Activated T-helper 17 cell treated with anti-CD3 and anti-CD28 coated beads, Interleukin-2, amount 50 U/mL, for 72 hours (primary cell): ENCODE results near the gene LRP1. TPM values are rescaled to one million over a fixed set of nuclear protein-coding genes. Genes with fewer than 3 reads are reported as not detected.

Experiments
- ATAC-seq: fragments of 150-1000 bp; cut with Tn5 transposase; replicated peaks from 2 replicates; pipeline ENCODE4 v1.10.0; 2021; ENCODE audit warnings: mild to moderate bottlenecking, moderate library complexity
- H3K27ac Mint-ChIP-seq: one replicate; pipeline ENCODE4 v1.8.0; 2022; ENCODE audit warnings: mixed read lengths
- H3K27me3 Mint-ChIP-seq: one replicate; pipeline ENCODE4 v1.8.0; 2022; ENCODE audit warnings: mixed read lengths
- H3K36me3 Mint-ChIP-seq: one replicate; pipeline ENCODE4 v1.8.0; 2022; ENCODE audit warnings: low read depth, mild to moderate bottlenecking, mixed read lengths
- H3K4me1 Mint-ChIP-seq: one replicate; pipeline ENCODE4 v1.8.0; 2022; ENCODE audit warnings: mixed read lengths
- H3K4me3 Mint-ChIP-seq: one replicate; pipeline ENCODE4 v1.8.0; 2022; ENCODE audit warnings: mild to moderate bottlenecking, mixed read lengths
- H3K9me3 Mint-ChIP-seq: one replicate; pipeline ENCODE4 v1.8.0; 2022; ENCODE audit warnings: mixed read lengths
- total RNA-seq, 2 donors: library from RNA; stranded (reverse); gene quantifications; one replicate each; pipeline ENCODE4 v1.2.3, GENCODE V29; 2022

The LRP1 gene
- total RNA-seq, 2 donors from 2014 or later: 2.4 to 20.2 TPM

DNA sequence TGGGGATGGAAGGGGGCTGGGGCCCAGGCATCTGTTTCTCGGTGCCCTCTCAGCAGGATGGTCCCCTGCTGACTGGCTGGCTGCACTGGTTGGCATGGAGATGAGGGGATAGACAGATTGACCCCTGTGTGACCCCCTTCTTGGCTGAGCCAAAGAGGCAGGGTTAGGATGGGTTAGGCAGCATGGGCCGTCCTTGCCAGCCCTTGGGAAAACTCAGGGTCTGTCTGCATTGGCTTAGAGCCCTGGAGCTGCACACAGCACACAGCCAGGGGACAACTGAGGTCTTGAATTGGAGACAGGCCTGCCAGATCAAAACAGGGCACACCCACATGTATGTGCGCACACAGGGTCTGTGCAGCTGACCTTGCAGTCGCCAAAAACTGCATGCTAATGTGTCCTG, 30.4 kb downstream of the LRP1 start:
- H3K9me3 Mint-ChIP-seq: no peaks in the 10 kb centered on the region
- no peaks in the 10 kb centered on the region for H3K27me3 Mint-ChIP-seq
- H3K4me1 Mint-ChIP-seq: no peaks in the 10 kb centered on the region
- ATAC-seq: no peak
- H3K27ac Mint-ChIP-seq: no peak overlapping the region
- H3K4me3 Mint-ChIP-seq: no peak overlapping the region
- no peaks in the 10 kb centered on the region for H3K36me3 Mint-ChIP-seq

DNA sequence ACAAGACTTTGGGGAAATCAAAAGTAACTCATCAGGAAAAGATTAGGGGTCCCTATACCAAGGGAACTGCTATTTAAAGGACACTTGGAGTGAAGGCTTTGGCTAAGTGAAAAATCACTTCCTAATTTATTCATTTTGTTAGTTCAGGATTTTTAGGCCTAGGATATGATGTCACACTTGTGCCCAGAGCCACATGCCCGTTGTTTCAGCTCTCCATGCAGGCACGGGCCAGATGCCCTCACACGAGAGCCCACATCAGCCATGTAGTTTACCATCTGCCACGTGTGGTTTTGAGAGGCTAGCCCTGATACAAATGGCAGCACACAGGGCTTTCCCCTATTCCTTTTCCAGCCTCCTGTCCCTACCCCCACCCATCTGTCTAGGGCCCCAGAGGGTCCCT, 31.0 kb downstream of the LRP1 start:
- Mint-ChIP-seq H3K27ac (no peak overlapping the region), H3K4me1 (no peaks in the 10 kb centered on the region), H3K9me3 (no peaks in the 10 kb centered on the region), H3K27me3 (no peaks in the 10 kb centered on the region), H3K36me3 (no peaks in the 10 kb centered on the region), H3K4me3 (no peak overlapping the region)
- ATAC-seq: no peak

DNA sequence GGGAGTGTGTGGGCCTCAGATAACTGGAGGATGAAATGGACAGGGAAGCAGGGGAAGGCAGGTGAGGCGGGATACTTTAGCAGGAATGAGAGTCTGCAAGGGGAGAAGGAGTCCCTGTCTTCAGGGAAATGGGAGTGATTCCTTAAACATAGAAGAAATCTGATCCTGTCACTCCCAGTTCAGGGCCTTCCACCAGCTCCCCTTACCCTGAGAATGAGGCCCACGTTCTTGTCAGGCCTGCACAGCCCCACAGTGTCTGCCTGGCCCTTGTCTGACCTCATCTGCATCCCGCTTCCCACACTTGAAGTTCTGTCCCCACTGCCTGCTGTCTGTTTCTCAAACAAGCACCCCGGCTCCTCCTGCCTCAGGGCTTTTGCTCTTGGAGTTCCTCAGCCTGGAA, 31.8 kb downstream of the LRP1 start:
- H3K9me3 Mint-ChIP-seq: no peaks in the 10 kb centered on the region
- no peaks in the 10 kb centered on the region for H3K4me1 Mint-ChIP-seq
- no peaks in the 10 kb centered on the region for H3K27me3 Mint-ChIP-seq
- no peak overlapping the region for H3K27ac Mint-ChIP-seq
- no peak overlapping the region for H3K4me3 Mint-ChIP-seq
- no peak for ATAC-seq
- H3K36me3 Mint-ChIP-seq: no peaks in the 10 kb centered on the region

DNA sequence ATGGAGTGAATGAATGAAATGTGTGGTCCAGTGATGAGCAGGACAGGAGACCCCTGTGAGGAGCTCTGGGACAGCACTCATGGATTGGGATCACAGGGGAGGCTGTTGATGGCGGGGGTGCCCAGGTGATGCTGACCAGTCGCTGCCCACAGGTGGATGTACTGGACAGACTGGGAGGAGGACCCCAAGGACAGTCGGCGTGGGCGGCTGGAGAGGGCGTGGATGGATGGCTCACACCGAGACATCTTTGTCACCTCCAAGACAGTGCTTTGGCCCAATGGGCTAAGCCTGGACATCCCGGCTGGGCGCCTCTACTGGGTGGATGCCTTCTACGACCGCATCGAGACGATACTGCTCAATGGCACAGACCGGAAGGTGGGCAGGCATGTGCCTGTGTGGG, 32.5 kb downstream of the LRP1 start:
- no peaks in the 10 kb centered on the region for H3K4me1 Mint-ChIP-seq
- no peak overlapping the region for H3K27ac Mint-ChIP-seq
- no peaks in the 10 kb centered on the region for H3K9me3 Mint-ChIP-seq
- H3K4me3 Mint-ChIP-seq: no peak overlapping the region
- ATAC-seq: no peak
- no peaks in the 10 kb centered on the region for H3K27me3 Mint-ChIP-seq
- no peaks in the 10 kb centered on the region for H3K36me3 Mint-ChIP-seq

DNA sequence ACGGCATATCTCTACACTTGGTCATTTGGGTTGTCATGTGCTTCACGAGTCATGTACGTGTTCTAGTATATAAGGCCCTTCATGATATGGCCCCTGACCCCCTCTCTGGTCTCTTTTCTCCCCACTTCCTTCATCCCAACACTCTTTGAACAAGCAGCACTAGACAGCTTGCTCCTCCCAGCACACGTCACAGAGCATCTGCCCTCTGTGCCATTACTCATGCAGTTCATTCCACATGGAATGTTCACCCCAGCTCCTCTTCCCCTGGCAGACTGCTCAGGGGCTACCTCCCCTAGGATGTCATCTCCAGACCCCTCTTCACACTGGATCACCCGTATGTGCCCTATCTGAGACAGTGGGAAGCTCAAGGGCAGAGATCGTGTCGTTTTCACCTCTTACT, 33.2 kb downstream of the LRP1 start:
- Mint-ChIP-seq H3K9me3 (no peaks in the 10 kb centered on the region), H3K4me1 (peaks cover 2% of the 10 kb centered on the region)

DNA sequence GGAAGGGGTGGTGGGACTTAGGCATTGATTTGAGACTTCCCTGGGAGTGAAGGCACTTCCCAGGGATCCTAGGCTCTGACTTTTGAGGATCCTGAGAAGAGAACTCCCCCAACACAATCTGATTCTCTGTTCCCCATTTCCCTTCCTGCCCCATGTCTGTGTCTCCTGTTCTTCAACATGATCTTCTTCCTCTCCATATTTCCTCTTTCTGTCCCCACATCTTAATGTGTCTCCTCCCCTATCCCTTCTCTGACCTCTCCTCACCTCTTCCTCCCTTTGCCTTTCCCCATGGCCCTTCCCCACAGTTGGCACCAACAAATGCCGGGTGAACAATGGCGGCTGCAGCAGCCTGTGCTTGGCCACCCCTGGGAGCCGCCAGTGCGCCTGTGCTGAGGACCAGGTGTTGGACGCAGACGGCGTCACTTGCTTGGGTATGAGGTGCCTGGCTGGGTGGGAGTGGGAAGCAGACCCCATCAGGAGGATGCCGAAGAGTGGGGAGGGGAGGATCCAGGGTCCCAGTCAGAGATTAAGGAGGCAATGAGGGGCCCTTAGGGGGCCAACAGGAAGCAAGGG, 34.4 kb downstream of the LRP1 start:
- Mint-ChIP-seq H3K9me3 (no peaks in the 10 kb centered on the region), H3K27me3 (no peaks in the 10 kb centered on the region), H3K4me3 (no peak overlapping the region), H3K4me1 (peaks cover 8% of the 10 kb centered on the region), H3K36me3 (no peaks in the 10 kb centered on the region), H3K27ac (no peak overlapping the region)
- no peak for ATAC-seq

More for the DNA sequence above, 33.2 kb downstream of the LRP1 start:
- H3K36me3 Mint-ChIP-seq: no peaks in the 10 kb centered on the region
- H3K27me3 Mint-ChIP-seq: no peaks in the 10 kb centered on the region
- no peak overlapping the region for H3K27ac Mint-ChIP-seq
- H3K4me3 Mint-ChIP-seq: no peak overlapping the region
- no peak for ATAC-seq

DNA sequence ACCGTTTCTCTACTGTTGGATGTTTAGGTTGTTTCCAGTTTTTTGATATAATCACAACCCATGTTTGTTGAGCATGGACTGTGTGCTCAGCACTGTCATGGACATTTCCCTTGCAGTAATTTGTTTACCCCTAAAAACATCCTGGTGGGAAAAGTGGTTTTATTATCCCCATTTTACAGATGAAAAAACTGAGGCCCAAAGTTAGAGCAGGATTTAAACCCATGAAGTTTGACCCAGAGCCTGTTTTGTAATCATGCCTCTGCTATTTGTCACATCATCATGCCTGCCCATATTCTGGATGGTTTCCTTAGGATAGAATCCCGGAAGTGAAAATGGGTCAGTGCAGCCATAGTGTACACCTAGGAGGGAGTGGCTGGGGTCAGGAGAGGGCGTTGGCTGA, 36.2 kb downstream of the LRP1 start:
- no peak for ATAC-seq
- Mint-ChIP-seq H3K27ac (peak overlapping the region; percentile 63), H3K4me3 (no peak overlapping the region), H3K36me3 (no peaks in the 10 kb centered on the region), H3K4me1 (peaks cover 8% of the 10 kb centered on the region), H3K9me3 (no peaks in the 10 kb centered on the region), H3K27me3 (no peaks in the 10 kb centered on the region)

DNA sequence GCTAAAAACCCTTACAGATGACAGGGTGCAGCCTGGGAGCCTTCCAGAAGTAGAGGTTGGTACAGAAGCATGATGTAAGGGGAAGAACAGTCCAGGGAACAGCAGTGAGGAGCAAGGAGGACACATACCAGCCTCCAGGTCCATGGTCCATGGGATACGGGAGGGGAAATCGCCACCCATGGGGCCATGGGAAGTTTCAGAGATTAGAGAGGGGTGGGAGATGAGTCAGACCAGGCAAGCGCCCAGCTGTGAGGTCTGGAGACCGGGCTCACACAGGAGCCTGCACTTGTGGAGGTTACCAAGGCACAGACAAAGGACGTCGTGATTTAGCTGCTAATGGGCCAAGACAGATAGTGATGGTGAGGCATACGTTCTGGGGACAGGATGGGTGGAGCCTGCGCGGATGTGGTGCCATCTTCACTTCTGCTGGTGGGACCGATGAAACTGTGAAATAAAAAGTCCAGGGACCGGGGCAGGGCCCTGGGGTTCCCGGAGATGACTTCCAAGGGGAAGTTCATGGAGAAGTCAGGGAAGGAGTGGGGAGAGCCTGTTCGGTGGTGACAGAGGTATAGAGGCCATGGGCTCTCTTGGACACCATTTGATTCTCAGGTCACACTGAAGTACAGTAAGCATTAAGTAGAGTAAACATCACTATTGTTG, 36.8 kb downstream of the LRP1 start:
- H3K27me3 Mint-ChIP-seq: no peaks in the 10 kb centered on the region
- no peaks in the 10 kb centered on the region for H3K9me3 Mint-ChIP-seq
- H3K36me3 Mint-ChIP-seq: no peaks in the 10 kb centered on the region
- no peak overlapping the region for H3K4me3 Mint-ChIP-seq
- H3K27ac Mint-ChIP-seq: peak overlapping the region; percentile 63
- H3K4me1 Mint-ChIP-seq: peaks cover 8% of the 10 kb centered on the region
- no peak for ATAC-seq

DNA sequence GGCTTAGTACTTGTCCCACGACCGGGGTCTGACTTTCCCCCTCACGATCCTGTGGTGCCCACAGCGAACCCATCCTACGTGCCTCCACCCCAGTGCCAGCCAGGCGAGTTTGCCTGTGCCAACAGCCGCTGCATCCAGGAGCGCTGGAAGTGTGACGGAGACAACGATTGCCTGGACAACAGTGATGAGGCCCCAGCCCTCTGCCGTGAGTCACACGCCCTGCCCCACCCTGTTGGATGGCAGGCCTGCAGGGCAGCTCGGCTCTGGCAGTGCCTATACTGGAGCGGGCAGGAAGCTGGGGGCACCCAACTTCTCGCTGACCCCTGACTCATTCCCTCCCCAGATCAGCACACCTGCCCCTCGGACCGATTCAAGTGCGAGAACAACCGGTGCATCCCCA, 37.5 kb downstream of the LRP1 start:
- no peak for ATAC-seq
- Mint-ChIP-seq H3K4me3 (no peak overlapping the region), H3K4me1 (peaks cover 8% of the 10 kb centered on the region), H3K9me3 (no peaks in the 10 kb centered on the region), H3K36me3 (no peaks in the 10 kb centered on the region), H3K27ac (no peak overlapping the region), H3K27me3 (no peaks in the 10 kb centered on the region)

DNA sequence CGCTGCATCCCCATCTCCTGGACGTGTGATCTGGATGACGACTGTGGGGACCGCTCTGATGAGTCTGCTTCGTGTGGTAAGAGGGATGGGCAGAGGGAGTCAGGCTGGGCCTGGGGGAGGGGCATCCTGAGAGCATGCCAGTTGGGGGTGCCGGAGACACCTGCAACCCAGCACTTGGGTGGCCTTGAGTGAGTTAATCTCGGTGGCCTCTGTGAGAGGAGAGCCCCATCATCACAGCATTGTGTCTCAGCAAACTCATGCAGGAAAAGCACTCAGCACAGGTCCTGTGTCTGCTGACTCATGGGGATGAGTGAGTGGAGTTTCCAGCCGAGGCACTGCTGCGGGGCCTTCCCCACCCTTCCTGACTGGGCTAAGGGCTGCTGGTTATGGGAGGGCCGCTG, 38.7 kb downstream of the LRP1 start:
- H3K27ac Mint-ChIP-seq: peak overlapping the region; percentile 61
- H3K9me3 Mint-ChIP-seq: no peaks in the 10 kb centered on the region
- peak; percentile 98 for ATAC-seq
- peak overlapping the region; percentile 27 for H3K4me3 Mint-ChIP-seq
- H3K36me3 Mint-ChIP-seq: no peaks in the 10 kb centered on the region
- no peaks in the 10 kb centered on the region for H3K27me3 Mint-ChIP-seq
- H3K4me1 Mint-ChIP-seq: peaks cover 8% of the 10 kb centered on the region

DNA sequence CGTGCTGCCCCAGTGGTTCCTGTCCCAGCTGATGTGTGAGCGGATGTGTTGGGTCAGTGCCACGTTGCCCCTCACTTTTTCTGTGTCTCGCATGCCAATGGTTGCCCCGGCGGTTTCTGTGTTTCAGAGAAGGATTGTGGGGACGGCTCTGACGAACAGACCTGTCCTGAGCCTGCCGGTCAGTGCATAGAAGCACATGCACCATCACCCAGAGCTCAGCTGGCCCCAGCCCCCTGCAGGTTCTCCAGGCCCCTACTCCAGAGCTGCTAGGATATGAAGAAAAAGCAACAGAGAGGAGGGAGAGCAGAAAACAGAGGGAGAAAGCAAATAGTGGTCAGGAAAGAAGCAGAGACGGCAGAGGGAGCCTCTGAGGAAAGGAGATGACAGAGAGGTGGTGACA, 39.8 kb downstream of the LRP1 start:
- Mint-ChIP-seq H3K9me3 (no peaks in the 10 kb centered on the region), H3K27ac (no peak overlapping the region), H3K4me3 (no peak overlapping the region), H3K27me3 (no peaks in the 10 kb centered on the region), H3K36me3 (no peaks in the 10 kb centered on the region), H3K4me1 (peaks cover 10% of the 10 kb centered on the region)
- ATAC-seq: no peak

DNA sequence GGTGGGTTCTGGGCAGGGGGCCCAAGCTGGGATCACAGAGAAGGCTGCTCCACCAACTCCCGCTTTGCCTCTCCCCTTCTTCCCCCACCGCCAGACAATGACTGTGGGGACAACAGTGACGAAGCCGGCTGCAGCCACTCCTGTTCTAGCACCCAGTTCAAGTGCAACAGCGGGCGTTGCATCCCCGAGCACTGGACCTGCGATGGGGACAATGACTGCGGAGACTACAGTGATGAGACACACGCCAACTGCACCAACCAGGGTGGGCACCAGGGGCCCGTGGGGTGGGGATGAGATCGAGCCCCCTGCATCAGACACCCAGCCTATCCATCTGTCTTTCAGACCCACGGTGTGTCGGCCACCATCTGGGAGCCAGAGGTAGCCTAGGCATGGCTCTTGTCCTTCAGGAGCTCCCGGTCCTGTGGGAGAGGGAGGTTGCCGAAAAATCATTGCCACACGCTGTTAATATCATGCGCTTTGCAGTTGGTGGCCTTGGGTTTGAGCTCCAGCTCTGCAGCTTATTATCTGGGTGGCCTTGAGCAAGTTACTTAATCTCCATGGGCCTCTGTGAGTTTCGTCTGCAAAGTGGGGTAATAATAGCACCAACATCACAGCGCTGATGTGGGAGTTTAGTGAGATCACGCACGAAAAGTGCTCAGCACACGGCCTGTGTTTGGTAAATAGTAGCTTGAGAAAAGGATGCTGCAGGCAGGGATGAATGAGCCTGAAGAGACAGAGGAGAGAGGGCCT, 40.9 kb downstream of the LRP1 start:
- no peak overlapping the region for H3K4me3 Mint-ChIP-seq
- H3K27ac Mint-ChIP-seq: no peak overlapping the region
- H3K9me3 Mint-ChIP-seq: no peaks in the 10 kb centered on the region
- no peak for ATAC-seq
- no peaks in the 10 kb centered on the region for H3K36me3 Mint-ChIP-seq
- H3K27me3 Mint-ChIP-seq: no peaks in the 10 kb centered on the region
- H3K4me1 Mint-ChIP-seq: peaks cover 12% of the 10 kb centered on the region

DNA sequence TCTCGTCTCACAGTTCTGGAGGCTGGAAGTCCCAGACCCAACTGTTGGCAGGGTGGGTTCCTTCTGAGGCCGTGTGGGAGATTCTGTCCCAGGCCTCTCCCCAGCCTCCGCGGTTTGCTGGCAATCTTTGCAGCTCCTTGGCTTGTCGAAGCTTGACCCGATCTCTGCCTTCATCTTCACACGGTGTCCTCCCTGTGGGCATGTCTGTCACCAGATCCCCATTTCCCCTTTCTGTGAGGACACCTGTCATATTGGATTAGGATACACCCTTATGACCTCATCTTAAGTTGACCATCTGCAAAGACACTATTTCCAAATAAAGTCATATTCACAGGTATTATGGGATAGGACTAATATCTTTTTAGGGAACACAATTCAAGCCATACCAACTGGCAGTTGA, 41.7 kb downstream of the LRP1 start:
- Mint-ChIP-seq H3K4me1 (peaks cover 12% of the 10 kb centered on the region), H3K27ac (no peak overlapping the region), H3K27me3 (no peaks in the 10 kb centered on the region), H3K4me3 (no peak overlapping the region), H3K36me3 (no peaks in the 10 kb centered on the region), H3K9me3 (no peaks in the 10 kb centered on the region)
- no peak for ATAC-seq

DNA sequence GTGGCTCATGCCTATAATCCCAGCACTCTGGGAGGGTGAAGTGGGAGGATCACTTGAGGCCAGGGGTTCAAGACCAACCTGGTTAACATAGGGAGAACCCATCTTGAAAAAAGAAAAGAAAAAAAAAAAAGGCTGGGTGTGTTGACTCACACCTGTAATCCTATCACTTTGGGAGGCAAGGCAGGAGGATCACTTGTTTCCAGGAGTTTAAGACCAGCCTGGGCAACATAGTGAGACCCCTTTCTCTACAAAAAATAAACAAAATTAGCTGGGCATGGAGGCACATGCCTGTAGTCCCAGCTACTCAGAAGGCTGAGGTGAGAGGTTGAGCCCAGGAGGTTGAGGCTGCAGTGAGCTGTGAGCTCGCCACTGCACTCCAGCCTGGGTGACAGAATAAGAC, 42.1 kb downstream of the LRP1 start:
- H3K36me3 Mint-ChIP-seq: no peaks in the 10 kb centered on the region
- H3K9me3 Mint-ChIP-seq: no peaks in the 10 kb centered on the region
- H3K4me1 Mint-ChIP-seq: peaks cover 12% of the 10 kb centered on the region
- no peaks in the 10 kb centered on the region for H3K27me3 Mint-ChIP-seq
- ATAC-seq: no peak
- no peak overlapping the region for H3K27ac Mint-ChIP-seq
- H3K4me3 Mint-ChIP-seq: no peak overlapping the region

DNA sequence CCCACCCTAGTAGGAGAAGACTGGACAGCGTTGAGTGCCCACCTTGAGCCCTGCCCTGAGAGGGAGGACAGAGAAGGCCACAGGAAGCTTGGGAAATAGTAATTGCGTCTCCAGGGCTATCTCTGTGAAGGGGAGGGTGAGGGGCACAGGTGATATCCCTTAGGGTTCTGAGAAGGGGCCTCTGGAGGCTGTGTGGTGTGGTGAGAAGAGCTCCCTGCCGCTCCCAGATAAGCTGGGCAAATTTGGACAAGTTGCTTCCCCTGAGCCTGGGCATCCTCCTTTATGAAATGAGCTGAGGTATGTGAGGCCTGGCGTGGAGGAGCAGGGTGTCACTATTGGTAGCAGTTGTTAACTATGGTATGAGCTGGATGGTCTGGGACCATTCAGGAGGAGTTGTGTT, 42.6 kb downstream of the LRP1 start:
- ATAC-seq: no peak
- Mint-ChIP-seq H3K4me3 (no peak overlapping the region), H3K27ac (peak overlapping the region; percentile 17), H3K36me3 (no peaks in the 10 kb centered on the region), H3K4me1 (peaks cover 12% of the 10 kb centered on the region), H3K9me3 (no peaks in the 10 kb centered on the region), H3K27me3 (no peaks in the 10 kb centered on the region)
